HG03354 (cell line): ENCODE data around the gene CCDC136.

ENCODE experiments used
- ATAC-seq: cut with Tn5 transposase; IDR thresholded peaks from one replicate; pipeline ENCODE4 v1.9.1; 2021; ENCODE audit warnings: mild to moderate bottlenecking; ENCODE audit not compliant: unreplicated experiment, poor library complexity, severe bottlenecking

CCDC136 gene

GRCh38 chr7:128775744-128776474 is 15.9 kb upstream of the CCDC136 start, which contains the start of gene OPN1SW:
OPN1SW (minus strand) TSS chr7:128775794; CDS start chr7:128775781, 13 bp downstream.
- ATAC-seq = no peak

GRCh38 chr7:128777156-128778123 is 14.3 kb upstream of the CCDC136 start:
- ATAC-seq = no peak

DNA sequence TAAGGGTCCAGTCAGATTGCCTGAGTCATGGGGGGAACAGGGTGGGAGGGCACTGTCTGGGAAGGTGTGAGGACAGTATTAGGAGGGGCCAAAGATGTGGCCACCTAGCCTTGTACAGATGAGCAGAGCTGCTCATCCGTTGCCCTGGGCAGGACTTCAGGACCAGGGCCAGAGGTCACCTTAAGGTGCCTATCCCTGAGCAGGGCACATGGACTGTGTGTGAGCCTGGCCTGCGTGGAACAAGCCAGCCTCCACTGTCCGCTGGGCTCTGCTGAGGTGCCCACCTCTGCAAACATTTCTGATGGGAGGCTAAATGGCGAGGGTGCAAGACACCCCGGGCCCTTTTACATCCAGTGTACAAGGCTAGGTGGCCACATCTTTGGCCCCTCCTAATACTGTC is 12.8 kb upstream of the CCDC136 start:
- no peak for ATAC-seq

GRCh38 chr7:128781126-128781525 is 10.6 kb upstream of the CCDC136 start:
- ATAC-seq = no peak

GRCh38 chr7:128781851-128782250 is 9.9 kb upstream of the CCDC136 start:
- ATAC-seq = no peak

GRCh38 chr7:128783143-128783861 is 8.5 kb upstream of the CCDC136 start:
- ATAC-seq = no peak

- ATAC-seq = no peak
These were observed 6.0 kb upstream of the CCDC136 start for GRCh38 chr7:128785738-128786137.

- no peak for ATAC-seq
These were observed 3.0 kb upstream of the CCDC136 start for GRCh38 chr7:128788446-128789412.

GRCh38 chr7:128790315-128791041 is 1.3 kb upstream of the CCDC136 start:
- ATAC-seq = peak; percentile 31

DNA sequence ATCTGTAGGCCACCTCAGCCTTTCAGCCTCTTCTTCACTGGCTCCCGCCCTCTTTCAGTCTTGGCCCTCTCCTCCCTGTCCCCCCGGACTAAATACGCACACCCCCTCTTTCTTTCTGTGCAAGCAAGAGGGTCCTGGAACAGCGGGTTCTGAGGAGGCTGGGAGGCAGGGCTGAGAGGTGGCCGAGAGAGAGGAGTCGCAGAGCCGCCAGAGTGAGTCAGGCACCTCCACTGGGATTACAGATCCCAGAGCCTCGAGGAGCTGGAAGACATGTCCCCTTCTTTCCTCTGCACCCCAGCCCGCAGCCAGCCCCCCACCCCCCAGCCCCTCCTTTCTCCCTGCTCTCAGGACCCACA is 182 bp downstream of the CCDC136 start:
- ATAC-seq = no peak

GRCh38 chr7:128792471-128793180 is 858 bp downstream of the CCDC136 start:
- ATAC-seq = no peak

DNA sequence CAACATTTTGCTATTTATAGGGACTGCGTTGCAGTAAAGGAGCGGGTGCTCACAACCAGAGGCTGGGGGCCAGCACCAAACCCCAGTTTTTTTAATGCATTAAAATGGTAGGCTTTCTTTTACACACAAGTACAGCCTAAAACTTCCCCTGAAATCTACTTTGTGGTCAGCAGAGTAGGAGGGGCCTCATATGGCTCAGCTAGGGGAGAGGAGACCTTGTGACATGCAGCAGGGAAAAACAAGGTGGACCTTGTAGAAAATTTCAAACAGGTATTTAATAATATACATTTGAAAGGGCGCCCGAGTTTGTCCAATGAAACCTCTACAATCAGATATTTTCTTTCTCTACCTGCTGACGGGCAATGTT is 1.4 kb downstream of the CCDC136 start:
- no peak for ATAC-seq

- ATAC-seq = no peak
These were observed 2.3 kb downstream of the CCDC136 start for GRCh38 chr7:128794020-128794419.

- ATAC-seq = no peak
These were observed 2.7 kb downstream of the CCDC136 start for GRCh38 chr7:128794436-128794835.

DNA sequence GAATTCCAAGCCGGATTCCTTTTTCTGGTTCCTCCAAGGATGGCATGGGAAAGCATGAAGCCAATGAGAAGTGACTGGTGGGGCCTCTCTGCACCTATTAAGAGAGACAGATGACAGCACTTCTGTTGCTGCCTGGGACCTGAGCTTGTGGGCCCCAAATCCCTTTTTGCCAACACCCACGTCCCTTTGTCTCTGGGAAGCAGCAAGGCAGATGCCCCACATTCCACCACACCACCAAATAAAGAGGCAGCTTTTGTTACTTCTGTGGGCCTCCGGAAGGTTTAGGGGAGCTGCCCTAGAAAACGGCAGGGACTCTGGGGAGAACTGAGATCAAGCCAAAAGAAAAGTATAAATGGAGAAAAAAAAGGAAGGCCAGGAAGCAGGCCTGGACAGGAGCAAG is 3.4 kb downstream of the CCDC136 start:
- no peak for ATAC-seq

DNA sequence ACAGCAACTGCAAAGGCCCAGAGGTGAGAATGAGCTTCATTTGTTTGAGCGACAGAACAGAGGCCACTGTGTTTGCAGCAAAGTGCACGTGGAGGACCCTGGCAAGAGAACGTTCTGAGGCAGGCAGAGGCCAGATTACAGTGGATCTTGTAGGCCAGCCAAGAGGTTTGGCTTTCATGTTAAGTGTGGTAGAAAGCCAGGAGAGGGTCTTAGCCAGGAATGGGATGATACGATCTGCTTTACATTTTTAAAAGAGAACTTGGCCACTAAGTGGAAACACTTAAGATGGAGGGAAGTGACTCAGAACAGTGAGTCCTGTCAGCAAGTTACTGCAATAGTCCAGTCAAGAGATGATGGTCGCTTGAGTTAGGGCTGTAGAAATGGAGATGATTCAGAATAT is 4.6 kb downstream of the CCDC136 start:
- ATAC-seq = no peak

- ATAC-seq = no peak
These were observed 7.7 kb downstream of the CCDC136 start for GRCh38 chr7:128799451-128799850.

GRCh38 chr7:128800567-128800966 is 8.8 kb downstream of the CCDC136 start:
- no peak for ATAC-seq
